Fibroblast of skin of scalp (primary cell): Measurements from ENCODE around the gene PTGIS.
A peak's percentile ranks its signal among the peaks of the same experiment; 100 is the strongest.
"Not testable (repeated sequence)": the region's sequence is repeated elsewhere in the genome, so short reads cannot be mapped to it uniquely, and the experiment has no call there.

Experiments
- DNase-seq: peaks from one replicate; pipeline ENCODE4 v3.0.0-alpha.2; 2013

PTGIS gene

DNA sequence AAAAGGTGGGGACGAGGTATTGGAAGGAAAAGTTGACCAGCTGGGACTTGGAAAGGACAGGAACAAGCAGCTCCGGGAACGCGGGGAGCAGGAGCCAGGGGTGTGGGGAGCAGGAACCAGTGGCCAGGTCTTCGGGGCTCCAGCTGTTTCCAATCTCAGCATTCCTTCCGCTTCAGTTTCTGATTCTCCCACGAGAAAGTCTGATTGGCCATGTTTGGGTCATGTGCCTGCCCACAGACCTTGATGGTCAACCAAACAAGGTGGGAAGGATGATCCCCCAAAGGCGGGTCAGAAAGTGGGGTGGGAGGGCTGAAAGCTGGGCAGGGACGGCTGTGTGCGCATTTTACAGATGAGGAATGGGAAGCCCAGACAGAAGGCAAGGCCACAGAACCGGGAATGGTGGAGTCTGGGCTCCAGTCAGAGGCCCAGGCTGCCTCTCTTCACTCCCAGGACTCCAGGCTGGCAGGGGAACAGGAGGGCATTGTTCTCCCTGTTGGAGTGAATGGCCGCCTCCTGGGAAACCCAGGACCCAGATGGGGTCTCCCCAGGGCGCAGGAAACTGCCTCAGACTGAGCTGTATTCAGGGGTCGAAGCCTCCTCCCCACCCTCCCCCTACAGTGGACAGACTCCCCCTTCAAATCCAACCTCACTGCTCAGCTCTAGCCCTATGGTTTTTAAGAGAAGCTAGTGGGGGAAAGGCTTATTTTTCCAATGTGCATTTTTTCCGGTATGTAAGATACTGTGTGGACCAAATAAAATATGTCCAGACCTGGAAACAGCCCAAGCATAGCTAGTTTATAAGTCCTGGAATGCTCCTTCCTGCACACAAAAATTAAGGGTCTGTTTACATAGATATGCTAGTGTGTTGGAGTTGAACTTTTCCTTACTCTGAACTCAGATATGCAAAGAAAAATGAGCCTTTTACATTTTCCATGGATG lies 12.2 kb upstream of the PTGIS start:
- DNase-seq, result peak; percentile 94

DNA sequence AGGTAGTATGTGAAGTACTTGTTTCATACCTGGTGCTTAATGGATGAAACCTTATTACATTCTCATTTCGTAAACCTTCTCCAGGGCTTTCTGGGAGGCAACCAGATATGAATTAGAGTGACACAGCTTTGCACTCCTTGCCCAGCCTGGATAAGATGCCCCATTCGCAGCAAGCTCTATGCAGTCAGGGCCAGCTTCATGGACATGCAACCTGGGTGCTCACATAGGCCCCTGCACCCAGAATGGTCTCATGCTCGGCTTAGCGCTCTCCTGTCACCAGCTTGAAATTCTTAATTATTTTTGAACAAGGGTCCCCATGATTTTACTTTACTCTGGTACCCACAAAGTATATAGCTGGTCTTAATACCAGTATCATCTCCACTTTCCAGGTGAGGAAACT lies 11.3 kb upstream of the PTGIS start:
- no peak for DNase-seq

- no peak for DNase-seq
Observed at GRCh38 chr20:49578436-49578835, 10.5 kb upstream of the PTGIS start.

DNA sequence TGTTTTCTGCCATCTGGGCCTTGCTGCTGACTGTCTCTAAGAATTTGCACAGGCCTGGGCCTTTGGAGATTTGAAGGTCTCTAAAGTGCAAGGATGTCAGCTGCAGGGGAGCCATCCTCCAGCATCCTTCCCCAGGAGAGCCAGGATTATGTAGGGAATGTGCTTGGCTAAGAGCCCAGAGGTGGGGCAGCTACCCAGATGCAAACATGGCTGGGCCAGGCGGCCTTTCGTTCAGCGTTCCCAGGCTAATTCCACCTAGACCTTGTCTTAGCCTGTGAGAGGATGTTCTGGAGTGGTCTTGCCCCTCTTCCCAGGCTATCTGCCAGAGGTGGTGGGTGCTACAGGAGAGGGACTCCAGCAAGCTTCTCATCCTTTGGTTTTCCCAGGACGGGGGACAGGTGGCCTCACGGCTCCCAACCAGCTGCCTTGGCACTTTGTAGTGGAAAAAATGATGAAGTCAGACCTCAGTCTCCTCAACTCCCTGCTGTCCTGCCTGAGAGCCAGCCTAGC lies 7.7 kb upstream of the PTGIS start:
- DNase-seq, result peak; percentile 74

DNA sequence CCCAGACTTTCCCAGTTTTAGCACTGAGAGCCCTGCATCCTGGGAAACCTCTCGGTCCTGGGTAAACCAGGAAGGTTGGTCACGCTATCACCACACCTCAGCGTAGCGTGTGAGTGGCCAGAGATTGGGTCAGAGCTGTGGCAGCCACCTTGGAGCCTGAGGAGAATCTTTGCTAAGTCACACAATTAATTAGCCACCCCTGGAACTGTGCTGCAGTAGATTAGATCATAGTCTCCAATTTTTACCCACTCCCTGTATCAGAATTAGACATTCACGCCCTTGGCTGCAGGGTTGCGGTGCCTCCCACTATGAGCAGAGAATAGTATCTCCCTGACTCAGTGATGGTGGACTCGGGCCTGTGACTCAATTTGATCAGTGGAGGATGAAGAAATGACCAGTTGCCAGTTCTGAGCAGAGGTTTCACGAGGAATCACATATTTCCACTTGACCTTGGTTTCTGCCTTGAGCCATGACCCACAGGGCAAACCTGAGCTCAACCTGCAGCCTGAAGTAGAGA lies 6.0 kb upstream of the PTGIS start:
- no peak for DNase-seq

DNA sequence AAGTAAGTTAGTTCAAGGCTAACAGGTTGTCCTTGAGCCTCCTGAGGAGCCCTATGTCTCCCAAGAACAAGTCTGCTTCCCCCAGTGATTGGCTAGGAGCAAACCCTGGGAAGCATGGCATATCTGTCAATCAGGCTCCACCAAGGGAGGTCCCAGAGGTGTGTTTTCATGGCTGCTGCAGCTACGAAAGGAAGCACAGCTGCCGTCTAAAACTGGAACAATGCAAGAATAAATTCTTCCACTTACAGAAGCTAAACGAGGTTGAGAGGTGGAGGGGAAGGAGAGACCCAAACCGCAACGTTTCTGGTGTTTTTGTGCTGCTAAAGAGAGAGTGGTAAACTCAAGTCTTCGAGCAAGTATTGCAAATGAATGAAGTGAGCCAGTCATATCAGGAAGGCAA lies 4.9 kb upstream of the PTGIS start:
- DNase-seq, result no peak

GRCh38 chr20:49571553-49571835 lies 3.6 kb upstream of the PTGIS start:
- no peak for DNase-seq

DNA sequence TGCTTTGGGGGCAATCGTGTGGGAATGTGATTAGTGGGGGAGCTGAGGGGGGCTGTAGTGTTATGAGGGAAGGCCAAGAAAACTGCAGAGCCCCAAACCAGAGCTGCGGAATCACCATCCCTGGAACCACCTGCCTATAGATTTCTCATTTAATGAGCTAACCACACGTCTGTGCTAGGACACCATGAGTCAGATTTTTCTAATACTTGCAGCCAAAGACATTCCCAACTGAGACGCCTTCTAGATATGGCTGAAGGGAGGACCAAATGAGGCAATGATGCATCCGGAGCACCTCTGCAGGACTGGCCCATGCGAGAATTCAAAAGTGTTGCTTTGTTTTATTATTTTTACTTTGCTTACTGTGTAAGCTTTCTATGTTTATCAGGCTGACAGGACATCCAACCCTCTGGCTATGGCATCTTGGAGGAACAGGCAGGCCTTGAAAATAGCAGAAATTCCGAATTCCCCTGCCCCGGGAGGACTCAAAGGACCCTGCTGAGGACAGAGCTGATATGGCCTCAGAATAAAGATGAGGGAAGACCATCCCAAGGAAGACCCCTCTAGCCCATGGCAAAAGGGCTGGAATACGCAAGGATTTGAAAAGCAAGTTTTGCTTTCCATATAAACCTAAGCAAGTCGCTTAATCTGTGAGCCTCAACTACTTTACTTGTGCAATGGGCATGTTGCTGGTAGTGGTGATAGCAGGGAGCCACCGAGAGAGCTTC lies 3.1 kb upstream of the PTGIS start:
- peak; percentile 29 for DNase-seq

DNA sequence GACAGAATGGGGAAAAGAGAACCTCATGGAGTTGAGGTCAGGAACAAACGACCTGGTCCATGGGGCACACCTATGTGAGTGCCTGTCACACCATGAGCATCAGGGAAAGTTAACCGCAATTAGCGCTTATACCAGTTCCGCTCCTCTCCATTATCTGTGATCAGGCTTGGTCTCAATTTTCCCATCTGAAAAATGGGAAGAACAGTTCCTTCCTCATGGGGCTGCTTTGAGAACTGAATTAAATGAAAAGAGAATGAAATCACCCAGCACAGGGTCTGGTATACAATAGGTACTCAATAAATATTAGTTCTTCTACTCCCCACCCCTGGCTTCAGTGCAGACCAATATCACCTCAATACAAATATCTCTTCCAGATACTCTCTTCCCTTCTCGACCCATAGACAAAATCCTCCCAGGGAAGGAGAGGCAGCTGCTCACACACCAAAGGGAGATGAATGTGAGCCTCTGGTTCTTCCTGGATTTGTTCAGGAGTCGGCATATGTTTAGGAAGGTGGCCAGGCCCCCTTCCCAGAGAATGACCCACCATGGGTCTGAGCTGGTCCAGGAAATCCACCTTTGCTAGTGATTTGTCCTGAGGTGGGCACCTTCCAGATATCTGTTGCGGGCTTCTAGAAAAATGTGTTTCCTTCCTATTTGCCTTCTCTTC lies 2.4 kb upstream of the PTGIS start:
- DNase-seq, result no peak

DNA sequence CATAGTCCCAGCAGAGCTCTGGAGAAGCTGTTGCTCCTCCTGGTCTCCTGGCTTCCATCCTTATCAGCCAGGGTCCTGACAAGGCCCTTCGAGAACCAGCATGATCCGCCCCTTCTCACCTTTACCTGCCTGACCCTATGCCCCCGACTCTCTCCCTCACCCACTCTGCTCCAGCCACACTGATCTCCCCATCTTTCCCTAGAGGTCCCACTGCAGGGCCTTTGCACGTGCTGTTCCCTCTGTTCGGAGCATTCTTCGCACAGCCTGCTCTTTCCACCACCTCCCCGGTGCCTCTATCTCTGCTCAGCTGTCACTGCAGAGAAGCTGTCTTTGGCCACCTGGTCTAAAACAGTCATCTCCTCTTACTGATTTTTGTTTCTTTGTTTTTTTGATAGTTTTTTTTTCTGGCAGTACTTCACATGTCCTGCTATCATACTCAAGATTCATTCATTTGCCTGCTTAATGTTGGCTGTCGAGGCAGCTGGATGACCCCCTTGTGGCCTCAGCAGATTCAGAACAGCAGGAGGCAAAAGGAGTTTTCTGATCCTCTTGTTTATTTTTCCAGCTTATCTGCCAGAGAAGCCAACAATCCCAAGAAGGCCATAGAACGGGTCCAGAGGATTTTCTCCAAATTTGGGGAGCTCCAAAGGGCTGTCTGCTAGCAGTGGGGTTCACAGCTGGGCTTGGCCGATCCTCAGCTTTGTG lies 1.6 kb upstream of the PTGIS start:
- peak; percentile 19 for DNase-seq

- peak; percentile 40 for DNase-seq
Observed at GRCh38 chr20:49568278-49569151, 578 bp upstream of the PTGIS start.

DNA sequence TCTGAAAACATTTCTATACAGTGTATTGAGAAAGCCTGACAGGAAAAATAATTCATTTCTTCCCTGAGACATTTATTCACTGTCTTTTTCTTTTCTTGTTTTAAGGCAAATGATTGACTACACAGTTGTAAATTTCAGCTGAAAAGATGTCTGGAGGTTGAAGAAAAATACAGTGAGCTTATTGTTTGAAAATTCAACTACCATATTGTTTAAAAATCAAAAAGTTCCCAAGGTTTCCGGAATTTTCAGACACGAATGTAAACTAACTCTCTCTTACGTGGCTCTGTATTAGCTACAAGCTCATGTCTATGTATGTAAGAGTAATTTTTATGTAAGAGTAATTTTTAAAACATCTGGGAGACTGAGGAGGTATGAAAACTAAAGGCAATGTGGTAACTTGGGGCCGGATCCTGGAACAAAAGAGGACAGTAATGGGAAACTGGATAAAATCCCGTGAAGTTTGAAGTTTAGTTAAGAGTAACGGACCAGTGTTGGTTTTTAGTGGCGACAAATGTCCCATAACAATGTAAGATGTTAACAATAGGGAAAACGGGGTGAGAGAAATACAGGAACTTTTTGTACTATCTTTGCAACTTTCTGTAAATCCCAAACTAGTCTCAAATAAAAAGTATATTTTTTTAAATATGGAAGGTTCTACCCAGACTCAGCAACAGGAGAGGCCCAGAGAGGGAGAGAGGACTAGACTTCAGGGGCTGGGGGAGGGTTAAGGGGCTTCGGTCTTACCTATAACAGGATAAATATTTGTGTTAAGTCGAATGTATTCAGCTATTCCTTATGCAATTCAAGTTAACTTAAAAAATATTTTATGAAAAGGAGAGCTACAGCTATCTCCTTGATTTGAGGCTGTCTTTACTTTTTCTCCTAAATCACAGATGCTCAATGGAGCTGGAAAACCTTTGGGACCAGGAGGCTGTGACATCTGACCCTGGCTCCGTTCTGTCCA lies 1.3 kb downstream of the PTGIS start:
- no peak for DNase-seq

DNA sequence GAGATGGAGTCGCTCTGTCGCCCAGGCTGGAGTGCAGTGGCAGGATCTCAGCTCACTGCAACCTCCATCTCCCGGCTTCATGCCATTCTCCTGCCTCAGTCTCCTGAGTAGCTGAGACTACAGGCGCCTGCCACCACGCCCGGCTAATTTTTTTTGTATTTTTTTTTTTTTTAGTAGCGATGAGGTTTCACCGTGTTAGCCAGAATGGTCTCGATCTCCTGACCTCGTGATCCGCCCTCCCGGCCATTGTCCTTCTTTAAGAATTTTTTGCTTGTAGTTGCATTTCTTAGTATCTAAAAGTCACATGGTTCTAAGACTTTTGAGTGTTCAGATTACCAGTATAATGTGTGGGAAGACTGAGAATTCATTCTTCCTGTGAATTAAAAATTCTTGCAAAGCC lies 2.9 kb downstream of the PTGIS start:
- not testable (repeated sequence) for DNase-seq

GRCh38 chr20:49563015-49563980 lies 4.6 kb downstream of the PTGIS start:
- DNase-seq, result no peak

DNA sequence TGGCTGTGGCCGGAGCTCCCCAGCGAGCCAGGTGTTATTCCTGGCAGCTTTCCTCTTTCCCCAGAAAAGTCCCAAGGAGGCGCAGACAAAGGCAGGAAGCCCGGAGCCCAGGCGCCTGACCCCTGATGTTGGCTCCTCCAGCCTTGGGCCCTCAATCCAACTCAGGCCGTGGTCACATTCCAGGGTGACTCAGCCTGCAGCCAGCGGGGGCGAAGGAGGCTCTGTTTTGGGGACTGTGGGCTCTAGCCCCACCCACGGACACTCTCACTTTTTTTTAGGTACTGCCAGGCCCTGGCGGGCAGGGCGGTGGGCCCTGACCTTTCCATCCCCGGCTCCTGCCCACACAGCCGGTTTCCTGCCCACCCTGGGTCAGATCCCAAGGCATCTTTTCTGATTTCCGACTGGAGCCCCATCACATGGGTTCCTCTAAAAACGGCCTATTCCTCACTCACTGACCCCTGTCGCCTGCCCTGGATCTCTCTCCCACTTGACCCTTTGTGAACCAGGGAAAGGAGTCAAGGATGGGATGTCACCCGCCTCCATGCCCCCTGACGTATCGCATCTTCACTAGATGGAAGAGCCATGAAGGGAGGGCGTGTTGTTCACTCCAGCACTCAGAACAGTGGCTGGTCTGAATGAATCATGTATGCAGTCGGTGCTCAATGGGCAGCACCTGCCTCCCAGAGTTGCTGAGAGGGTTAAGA lies 5.5 kb downstream of the PTGIS start:
- DNase-seq, result peak; percentile 77

DNA sequence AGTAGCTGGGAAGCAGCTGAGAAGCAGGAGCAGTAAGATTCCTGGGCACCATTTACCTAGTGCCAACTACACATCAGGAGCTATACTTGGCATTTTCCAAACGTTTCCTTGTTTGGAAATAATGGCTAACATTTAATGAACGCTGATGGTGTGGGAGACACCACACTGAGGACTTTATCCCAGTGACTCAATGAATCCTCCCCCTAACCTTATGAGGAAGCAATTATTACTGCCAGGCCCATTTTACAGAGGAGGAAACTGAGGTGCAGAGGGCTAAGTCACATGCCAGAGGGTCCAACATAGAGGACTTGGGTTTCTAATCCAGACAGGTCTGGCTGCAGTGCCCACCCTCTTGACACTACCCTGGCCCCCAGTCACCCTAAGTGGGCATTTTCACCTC lies 6.1 kb downstream of the PTGIS start:
- DNase-seq, result no peak

- no peak for DNase-seq
Observed at GRCh38 chr20:49561256-49561655, 6.7 kb downstream of the PTGIS start.

DNA sequence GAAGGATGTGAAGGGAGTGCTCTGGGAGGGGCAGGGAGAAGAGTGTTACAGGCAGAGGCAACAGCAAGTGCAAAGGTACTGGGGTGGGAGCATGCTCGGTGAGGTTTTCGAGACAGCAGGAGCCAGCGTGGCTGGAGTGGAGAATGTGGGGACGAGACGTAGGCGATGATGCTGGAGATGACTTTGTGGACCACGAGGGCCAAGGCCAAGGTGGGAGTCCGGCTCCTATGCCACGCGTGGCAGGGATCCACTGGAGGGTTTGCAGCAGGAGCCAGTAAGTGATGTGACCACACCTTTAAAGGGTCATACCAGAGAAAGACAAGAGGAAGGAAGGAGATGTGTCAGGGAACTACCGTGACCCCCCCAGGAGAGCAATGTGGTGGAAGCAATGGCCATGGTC lies 7.3 kb downstream of the PTGIS start:
- DNase-seq, result no peak
